Stimulated activated CD8-positive, alpha-beta memory T cell treated with anti-CD3 and anti-CD28 coated beads, Interleukin-12 subunit alpha, Interleukin-12 subunit beta, amount 100 ng/mL, for 24 hours (primary cell): ENCODE data around the gene FKBP6.
"Not testable (repeated sequence)": the region's sequence is repeated elsewhere in the genome, so short reads cannot be mapped to it uniquely, and the experiment has no call there.

Experiments used
- DNase-seq: peaks from one replicate; pipeline ENCODE4 v3.0.0-alpha.2; 2020; ENCODE audit errors: extremely low read depth

FKBP6 gene

GRCh38 chr7:73358590-73359275 is 30.8 kb downstream of the FKBP6 start:
- no peak for DNase-seq

GRCh38 chr7:73359306-73359705 is 31.3 kb downstream of the FKBP6 start:
- no peak for DNase-seq

DNA sequence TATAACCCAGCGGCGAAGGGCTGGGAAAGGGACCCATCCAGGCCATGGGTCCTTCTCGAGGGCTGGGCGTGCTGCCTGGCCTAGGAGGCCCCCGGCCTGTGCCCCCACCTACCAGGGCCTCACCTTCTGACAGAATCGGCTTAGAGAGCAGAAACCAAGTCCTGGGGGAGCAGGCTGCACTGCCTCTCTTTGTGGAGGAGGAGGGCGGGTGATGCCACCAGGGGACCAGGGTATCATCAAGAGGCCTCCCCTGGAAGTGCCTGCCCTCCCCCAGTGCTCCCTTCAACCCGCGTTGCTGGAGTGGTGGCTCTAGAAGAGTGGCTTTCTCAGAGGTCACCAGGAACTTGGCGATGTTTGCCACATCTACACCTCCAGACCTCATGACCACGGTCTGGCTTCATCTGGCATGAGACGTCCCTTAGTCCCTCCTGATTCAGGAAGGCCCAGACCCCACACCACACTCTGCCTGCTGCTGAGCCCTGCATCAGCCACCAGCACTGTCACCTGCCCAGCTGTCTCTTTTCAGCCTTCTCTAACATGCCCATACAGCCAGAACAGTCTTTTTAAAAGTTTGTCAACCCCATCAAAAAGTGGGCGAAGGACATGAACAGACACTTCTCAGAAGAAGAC is 31.9 kb downstream of the FKBP6 start:
- DNase-seq, result no peak

- DNase-seq, result not testable (repeated sequence)
Observed at GRCh38 chr7:73360590-73360989, 32.6 kb downstream of the FKBP6 start.

DNA sequence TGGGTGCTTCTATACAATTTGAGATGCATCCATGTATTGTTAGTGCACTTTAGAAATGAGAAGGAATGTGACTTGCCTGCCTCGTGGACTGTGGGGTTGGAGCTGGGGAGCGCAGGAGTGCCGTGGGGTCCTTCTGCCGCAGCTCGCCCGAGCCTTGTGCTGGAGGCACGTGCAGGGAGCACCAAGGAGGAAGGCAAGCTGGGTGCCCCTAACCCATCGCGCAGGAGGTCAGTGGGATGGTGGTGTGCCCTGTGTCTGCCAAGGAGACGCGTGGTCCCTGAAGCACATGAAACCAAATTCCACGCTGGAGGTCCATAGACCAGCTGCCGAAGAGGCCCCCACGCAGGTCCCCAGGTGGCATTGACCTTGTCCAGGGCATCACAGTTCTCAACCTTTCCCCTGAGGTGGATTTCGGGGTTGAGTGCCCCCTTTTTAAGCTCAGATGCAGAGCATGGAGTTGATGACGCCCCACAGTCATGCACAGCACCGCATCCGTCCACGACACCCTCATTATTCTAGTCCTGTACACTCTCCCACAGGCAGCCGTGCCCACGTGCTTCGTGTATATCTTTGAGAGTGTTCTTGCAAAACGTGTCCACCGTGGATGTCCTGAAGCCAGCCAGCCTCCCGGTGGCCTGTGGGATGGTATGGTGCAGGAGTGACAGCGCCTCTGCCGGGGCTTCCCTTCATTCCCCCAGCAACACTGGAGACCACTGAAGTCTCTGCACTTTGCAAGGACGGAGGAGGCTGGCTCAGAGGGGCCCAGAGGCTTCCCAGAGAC is 35.5 kb downstream of the FKBP6 start:
- DNase-seq, result no peak

- DNase-seq, result no peak
Observed at GRCh38 chr7:73364006-73364728, 36.2 kb downstream of the FKBP6 start.

- no peak for DNase-seq
Observed at GRCh38 chr7:73366127-73366526, 38.2 kb downstream of the FKBP6 start.

DNA sequence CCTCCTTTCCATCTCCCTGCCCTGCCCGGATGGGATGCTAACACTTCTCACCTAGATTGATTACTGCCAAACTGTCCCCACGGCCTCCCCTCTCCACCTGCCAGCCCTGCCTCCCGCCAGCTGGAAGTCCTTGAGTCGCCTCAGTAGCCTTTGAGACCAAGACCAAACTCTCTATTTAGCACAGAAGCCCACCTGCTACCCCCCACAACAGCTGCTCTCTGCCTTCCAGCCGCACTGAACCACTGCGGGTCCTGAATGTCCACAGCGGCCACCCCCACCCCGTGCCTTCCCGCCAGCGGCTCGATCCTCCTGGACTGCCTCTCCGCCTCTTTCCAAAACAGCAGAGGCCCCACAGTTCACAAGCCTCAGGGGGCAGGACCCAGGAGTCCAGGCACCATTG is 39.0 kb downstream of the FKBP6 start:
- DNase-seq, result no peak

- DNase-seq, result no peak
Observed at GRCh38 chr7:73369009-73369408, 41.0 kb downstream of the FKBP6 start.

GRCh38 chr7:73369622-73370021 is 41.7 kb downstream of the FKBP6 start:
- DNase-seq, result no peak

- DNase-seq, result no peak
Observed at GRCh38 chr7:73373741-73374140, 45.8 kb downstream of the FKBP6 start.

GRCh38 chr7:73376262-73376661 is 48.3 kb downstream of the FKBP6 start:
- not testable (repeated sequence) for DNase-seq

DNA sequence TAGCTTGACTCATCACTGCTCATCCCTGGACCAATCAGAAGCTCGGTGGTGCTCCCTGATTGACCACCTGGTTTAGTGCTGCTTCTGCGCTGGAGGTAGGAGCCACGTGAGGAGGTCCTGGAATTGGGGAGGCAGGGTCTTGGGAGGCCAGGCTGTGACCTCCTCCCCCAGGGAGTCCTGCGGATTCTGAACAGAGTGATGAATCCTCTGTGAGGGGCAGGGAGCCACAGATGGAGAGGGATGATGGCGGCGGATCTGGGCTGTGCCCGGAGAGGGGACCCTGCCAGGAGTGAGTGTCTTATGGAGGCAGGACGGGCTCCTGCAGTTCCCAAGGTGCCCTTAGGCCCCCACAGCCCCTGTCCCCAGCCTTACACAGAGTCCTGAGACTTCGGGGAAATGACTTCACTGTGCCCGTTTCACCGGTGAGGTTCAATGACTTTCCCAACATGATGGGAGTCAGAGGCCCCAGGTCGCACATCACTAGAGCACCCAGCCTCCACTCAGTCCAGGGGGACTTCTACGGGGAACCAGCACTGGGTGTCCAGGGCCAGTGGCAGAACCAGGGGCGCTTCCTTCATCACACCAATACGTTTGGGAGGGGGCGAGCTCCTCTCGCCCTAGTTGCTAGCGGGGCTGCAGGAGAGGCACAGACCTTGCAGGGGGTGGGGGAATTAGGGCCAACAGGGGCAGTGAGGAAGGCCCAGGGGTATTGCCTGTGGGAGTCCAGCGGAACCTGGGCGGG is 48.9 kb downstream of the FKBP6 start:
- DNase-seq, result no peak

GRCh38 chr7:73377413-73378200 is 49.6 kb downstream of the FKBP6 start:
- DNase-seq, result not testable (repeated sequence)

DNA sequence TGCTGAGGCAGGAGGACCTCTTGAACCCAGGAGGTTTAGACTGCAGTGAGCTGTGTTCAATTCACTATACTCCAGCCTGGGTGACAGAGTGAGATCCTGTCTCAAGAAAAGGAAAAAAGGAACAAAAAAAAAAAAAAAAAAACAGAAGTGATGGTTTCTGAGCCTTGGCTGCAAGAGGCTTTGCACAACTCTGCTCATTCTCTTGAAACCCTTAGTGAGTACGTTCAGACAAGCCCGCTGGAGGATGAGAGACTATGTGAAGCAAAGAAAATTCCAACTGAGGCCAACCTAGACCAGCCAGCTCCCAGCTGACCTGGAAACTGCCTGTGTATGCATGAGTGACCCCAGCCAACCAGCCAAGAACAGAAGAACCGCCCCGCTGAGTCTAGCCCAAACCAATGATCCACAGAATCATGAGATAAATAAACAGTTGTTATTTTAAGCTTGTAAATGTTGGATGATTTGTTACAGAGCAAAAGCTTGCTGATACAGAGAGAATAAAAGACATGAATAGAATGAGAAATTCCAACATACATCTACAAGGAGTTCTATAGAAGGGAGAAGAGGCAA is 55.1 kb downstream of the FKBP6 start:
- DNase-seq, result no peak

DNA sequence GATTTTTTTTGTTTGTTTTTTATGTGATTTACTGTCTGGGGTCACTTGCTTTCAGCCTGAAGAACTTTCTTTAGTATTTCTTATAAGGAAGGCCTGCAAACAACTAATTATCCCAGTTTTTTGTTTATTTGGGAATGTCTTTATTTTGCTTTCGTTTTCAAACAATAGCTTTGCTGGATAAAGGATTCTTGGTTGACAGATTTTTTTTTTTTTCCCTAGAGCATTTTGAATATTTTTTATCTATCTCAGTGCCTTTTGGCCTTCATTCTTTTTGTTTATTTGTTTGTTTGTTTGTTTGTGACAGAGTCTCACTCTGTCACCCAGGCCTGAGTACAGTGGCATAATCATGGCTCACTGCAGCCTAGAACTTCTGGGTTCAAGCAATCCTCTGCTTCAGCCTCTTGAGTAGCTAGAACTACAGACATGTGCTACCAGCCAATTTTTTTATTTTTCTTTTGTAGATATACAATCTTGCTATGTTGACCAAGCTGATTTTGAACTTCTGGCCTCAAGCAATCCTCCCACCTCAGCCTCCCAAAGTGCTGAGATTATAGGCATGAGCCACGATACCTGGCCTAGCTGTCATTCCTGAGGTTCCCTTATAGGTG is 59.4 kb downstream of the FKBP6 start:
- DNase-seq, result no peak

- DNase-seq, result no peak
Observed at GRCh38 chr7:73387908-73388414, 60.0 kb downstream of the FKBP6 start.

GRCh38 chr7:73391396-73391795 is 63.4 kb downstream of the FKBP6 start:
- no peak for DNase-seq

DNA sequence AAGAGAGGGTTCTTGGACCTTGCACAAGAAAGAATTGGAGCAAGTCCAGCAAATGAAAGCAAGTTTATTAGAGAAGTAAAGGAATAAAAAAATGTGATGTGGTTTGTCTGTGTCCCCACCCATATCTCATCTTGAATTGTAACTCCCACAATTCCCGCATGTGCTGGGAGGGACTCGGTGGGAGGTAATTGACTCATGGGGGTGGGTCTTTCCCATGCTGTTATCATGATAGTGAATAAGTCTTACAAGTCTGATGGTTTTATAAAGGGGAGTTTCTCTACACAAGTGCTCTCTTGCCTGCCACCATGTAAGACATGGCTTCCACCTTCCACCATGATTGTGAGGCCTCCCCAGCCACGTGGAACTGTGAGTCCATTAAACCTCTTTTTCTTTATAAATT is 66.5 kb downstream of the FKBP6 start:
- no peak for DNase-seq
